ENCODE data around the gene KCNQ1.

Gene KCNQ1

DNA sequence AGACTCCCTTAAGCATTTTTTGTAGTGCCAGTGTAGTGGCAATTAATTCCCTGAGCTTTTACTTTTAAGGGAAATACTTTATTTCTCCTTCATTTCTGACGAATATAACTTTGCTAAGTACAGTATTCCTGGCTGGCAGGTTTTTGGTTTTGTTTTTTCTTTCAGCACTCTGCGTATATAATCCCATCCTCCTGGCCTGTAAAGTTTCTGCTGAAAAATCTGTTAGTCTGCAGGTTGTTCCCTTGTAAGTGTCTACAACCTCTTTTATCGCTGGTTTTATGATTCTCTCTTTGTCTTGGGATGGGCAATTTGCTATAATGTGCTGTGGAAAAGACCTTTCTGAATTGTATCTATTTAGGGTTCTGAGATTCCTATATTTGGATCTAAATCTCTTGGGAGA is 198.9 kb downstream of the KCNQ1 start:
- TF ChIP-seq, protein P1, sequence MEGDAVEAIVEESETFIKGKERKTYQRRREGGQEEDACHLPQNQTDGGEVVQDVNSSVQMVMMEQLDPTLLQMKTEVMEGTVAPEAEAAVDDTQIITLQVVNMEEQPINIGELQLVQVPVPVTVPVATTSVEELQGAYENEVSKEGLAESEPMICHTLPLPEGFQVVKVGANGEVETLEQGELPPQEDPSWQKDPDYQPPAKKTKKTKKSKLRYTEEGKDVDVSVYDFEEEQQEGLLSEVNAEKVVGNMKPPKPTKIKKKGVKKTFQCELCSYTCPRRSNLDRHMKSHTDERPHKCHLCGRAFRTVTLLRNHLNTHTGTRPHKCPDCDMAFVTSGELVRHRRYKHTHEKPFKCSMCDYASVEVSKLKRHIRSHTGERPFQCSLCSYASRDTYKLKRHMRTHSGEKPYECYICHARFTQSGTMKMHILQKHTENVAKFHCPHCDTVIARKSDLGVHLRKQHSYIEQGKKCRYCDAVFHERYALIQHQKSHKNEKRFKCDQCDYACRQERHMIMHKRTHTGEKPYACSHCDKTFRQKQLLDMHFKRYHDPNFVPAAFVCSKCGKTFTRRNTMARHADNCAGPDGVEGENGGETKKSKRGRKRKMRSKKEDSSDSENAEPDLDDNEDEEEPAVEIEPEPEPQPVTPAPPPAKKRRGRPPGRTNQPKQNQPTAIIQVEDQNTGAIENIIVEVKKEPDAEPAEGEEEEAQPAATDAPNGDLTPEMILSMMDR (IDR thresholded peaks at IDR 0.05; ENCODE audit: control insufficient read depth, insufficient read depth, low read depth, low read length, missing control alignments) = no peak
- no peak overlapping the region for H3K4me3 ChIP-seq (ENCODE audit: control insufficient read depth, low read depth, low read length)
- DNase-seq (ENCODE audit: low read depth) = no peak

DNA sequence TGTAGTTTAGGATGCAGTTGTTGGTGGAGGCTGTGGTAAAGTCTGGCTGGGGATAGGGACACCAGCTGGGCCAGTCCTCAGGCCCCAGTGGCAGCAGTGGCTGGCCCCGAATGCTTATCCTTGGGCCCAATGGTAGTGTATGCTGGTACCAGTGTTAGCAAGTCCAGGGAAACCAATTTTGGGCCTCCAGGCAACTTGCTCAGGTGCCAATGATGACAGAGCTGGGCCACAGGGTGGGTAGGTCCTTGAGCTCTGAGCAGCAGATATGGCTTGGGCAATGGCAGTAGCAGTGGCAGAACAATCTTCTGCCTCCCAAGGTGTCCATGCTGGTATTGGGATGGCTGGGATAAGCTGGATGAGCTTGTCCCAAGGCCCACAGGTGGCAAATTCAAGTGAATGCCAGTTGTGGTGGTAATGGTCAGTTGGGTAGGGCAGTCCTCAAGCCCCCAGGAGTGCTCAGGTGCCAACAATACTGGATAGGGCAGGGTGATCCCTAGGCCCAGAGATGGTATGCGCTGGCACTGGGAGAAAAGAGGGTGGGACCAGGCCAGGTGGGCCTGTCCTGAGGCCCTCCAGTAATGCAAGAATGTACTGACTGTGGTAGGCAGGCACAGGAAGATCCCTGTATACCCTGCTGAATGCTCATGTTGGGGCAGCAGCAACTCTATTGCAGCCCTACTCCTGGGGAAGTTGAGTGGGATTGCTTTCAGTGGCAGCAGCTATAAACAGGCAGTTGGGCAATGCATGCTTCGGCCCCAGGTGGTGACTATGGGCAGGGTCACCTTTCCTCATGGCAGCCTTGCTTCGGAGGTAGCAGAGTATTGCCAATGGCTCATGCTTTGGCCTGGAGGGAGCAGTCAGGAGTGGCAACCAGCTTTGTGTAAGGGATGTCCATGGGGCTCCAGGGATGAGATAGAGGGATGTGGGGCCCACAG is 200.3 kb downstream of the KCNQ1 start:
- no peak for DNase-seq (ENCODE audit: low read depth)
- TF ChIP-seq, protein P1 (IDR thresholded peaks at IDR 0.05; ENCODE audit: control insufficient read depth, insufficient read depth, low read depth, low read length, missing control alignments) = no peak
- no peak overlapping the region for H3K4me3 ChIP-seq (ENCODE audit: control insufficient read depth, low read depth, low read length)

DNA sequence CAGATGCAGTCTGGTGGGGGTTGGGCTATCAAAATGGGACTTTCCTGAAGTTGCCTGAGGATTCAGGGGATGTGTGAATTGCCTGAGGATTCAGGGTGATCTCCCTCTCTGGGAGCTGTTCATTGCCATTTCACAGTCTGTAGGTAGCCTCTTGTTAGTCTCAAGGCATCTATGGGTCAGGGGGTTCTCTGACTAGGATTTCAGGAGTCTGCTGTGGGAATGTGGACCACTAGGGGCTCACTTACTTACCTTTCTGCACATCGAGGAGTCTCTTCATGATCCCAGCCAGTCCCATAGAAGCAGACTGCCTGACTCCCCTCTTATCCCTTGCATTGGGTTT is 200.9 kb downstream of the KCNQ1 start:
- TF ChIP-seq, protein P1 (IDR thresholded peaks at IDR 0.05; ENCODE audit: control insufficient read depth, insufficient read depth, low read depth, low read length, missing control alignments) = no peak
- DNase-seq (ENCODE audit: low read depth) = no peak
- no peak overlapping the region for H3K4me3 ChIP-seq (ENCODE audit: control insufficient read depth, low read depth, low read length)

DNA sequence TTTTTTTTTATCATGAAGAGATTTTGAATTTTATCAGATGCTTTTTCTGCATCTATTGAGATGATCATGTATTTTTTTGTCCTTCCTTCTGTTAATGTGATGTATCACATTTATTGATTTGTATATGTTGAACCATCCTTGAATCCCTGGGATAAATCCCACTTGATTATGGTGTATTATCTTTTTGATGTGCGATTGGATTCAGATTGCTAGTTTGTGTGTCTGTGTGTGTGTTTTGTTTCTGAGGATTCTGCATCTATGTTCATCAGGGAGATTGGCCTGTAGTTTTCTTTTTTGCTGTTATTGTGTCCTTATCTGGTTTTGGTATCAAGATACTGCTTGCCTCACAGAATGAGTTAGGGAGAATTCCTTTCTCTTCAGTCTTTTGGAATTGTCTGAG is 202.4 kb downstream of the KCNQ1 start:
- TF ChIP-seq, protein P1 (IDR thresholded peaks at IDR 0.05; ENCODE audit: control insufficient read depth, insufficient read depth, low read depth, low read length, missing control alignments) = no peak
- no peak overlapping the region for H3K4me3 ChIP-seq (ENCODE audit: control insufficient read depth, low read depth, low read length)
- DNase-seq (ENCODE audit: low read depth) = no peak

DNA sequence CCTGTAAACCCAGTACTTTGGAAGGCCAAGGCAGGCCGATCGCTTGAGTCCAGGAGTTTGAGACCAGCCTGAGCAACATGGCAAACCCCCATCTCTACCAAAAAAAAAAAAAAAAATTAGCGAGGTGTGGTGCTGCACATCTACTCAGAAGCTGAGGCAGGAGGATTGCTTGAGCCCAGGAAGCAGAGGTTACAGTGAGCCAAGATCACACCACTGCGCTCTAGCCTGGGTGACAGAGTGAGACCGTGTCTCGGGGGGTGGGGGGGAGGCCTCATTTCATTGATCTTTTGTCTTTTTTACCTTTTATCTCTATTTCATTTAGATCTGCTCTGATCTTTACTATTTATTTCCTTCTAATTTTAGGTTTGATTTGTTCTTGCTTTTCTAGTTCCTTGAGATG is 203.1 kb downstream of the KCNQ1 start:
- no peak for DNase-seq (ENCODE audit: low read depth)
- H3K4me3 ChIP-seq (ENCODE audit: control insufficient read depth, low read depth, low read length) = no peak overlapping the region
- TF ChIP-seq, protein P1 (IDR thresholded peaks at IDR 0.05; ENCODE audit: control insufficient read depth, insufficient read depth, low read depth, low read length, missing control alignments) = no peak

DNA sequence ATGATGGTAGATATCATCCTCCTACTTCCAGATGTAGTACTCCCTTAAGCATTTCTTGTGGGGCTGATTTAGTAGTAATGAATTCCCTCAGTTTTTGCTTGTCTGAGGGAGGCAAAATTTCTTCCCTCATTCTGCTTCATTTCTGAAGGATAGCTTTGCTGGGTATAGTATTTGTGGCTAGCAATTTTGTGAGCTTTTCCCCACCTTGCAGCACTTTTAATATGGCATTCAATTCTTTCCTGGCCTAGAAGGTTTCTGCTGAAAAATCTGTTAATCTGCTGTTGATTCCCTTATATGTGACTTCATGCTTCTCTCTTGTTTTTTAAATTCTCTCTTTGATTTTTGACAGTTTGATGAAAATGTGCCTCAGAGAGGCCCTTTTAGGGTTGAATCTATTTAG is 204.6 kb downstream of the KCNQ1 start:
- DNase-seq (ENCODE audit: low read depth) = no peak
- no peak overlapping the region for H3K4me3 ChIP-seq (ENCODE audit: control insufficient read depth, low read depth, low read length)
- TF ChIP-seq, protein P1 (IDR thresholded peaks at IDR 0.05; ENCODE audit: control insufficient read depth, insufficient read depth, low read depth, low read length, missing control alignments) = no peak
